ENCODE measurements around the gene PRDM7. TPM values are rescaled to one million over a fixed set of nuclear protein-coding genes. Genes with fewer than 3 reads are reported as not detected.
A peak's percentile ranks its signal among the peaks of the same experiment; 100 is the strongest.

Gene PRDM7
- total and polyA plus RNA-seq, 2 donors from 2014 or later, result not detected

DNA sequence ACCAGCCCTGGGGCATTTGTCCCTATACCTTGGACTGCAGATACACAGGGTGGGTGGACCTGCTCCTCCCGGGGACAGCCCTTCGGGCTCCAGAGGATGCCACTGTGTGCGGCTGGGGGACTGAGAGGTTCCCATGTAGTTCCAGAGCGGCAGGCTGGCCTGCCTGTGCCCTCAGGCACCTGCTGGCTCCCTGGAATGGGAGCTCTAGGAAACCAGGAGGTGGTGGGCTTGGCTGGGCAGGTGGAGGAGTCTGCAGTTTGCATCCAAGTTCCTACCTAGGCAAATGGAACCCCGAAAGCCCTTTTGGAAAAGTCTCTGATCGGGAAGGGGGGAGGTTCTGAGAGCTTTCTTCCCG, 58.9 kb downstream of the PRDM7 start:
- peak in 2 of 5 donors; percentile 21 to 46 for DNase-seq
- no peak overlapping the region for H3K27ac ChIP-seq (ENCODE audit: low read depth in 2 of 2, low read length in 2 of 2)
- H3K9ac ChIP-seq (ENCODE audit: low read length in 3 of 3), result peak overlapping the region in 1 of 3 donors; percentile 26
- H3K4me3 ChIP-seq (ENCODE audit: low read length in 3 of 3), result peak overlapping the region in 1 of 3 donors; percentile 52
- H3K9me3 ChIP-seq (ENCODE audit: control insufficient read depth in 2 of 3, insufficient read depth in 1 of 3, low read length in 3 of 3), result no peaks in the 10 kb centered on the region
- peaks cover 0 to 22% (median 2%) of the 10 kb centered on the region in 3 donors for H3K4me1 ChIP-seq (ENCODE audit: control insufficient read depth in 2 of 3, insufficient read depth in 2 of 3, low read depth in 1 of 3, low read length in 3 of 3)
- no peak for FAIRE-seq
- no peaks in the 10 kb centered on the region for H3K36me3 ChIP-seq (ENCODE audit: control insufficient read depth in 2 of 3, insufficient read depth in 3 of 3, low read length in 3 of 3)
- intact Hi-C loops (cut with DNase I), result no loop called here
- TF ChIP-seq, protein P1, sequence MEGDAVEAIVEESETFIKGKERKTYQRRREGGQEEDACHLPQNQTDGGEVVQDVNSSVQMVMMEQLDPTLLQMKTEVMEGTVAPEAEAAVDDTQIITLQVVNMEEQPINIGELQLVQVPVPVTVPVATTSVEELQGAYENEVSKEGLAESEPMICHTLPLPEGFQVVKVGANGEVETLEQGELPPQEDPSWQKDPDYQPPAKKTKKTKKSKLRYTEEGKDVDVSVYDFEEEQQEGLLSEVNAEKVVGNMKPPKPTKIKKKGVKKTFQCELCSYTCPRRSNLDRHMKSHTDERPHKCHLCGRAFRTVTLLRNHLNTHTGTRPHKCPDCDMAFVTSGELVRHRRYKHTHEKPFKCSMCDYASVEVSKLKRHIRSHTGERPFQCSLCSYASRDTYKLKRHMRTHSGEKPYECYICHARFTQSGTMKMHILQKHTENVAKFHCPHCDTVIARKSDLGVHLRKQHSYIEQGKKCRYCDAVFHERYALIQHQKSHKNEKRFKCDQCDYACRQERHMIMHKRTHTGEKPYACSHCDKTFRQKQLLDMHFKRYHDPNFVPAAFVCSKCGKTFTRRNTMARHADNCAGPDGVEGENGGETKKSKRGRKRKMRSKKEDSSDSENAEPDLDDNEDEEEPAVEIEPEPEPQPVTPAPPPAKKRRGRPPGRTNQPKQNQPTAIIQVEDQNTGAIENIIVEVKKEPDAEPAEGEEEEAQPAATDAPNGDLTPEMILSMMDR (IDR thresholded peaks at IDR 0.05; ENCODE audit: borderline replicate concordance, extremely low read depth, insufficient read depth), result no peak
- no peaks in the 10 kb centered on the region for H3K27me3 ChIP-seq (ENCODE audit: control insufficient read depth, insufficient read depth, low read length)

DNA sequence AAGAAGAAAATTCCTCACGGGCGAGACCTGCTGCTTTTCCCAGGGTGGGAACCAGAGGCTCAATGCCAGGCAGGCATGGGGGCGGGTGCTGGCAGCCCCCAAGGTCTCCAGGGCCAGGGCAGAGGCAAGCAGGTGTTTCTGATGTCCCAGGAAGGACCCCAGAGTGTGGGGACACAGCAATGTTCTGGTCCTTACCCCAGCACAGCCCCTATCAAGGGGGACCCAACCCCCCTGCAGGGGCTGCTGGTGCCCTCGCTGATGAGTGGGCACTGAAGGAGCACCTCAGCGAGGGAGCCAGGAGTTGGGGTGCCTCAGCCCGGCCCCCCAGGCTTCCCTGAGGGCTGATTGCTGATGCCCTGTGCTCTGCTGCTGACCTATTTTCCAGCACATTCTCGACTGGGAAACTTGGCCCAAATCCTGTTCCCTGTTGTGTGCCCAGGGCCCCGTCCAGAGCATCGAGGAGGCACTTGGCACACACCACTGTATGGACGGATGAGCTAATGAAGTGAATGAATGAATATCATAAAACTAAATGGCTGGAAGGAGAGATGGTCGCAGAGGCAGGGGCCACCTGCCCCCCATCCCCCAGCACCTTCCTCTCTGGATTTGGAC, 60.7 kb downstream of the PRDM7 start:
- Histone ChIP-seq H3K4me3 (ENCODE audit: low read length in 3 of 3) (no peak overlapping the region), H3K36me3 (ENCODE audit: control insufficient read depth in 2 of 3, insufficient read depth in 3 of 3, low read length in 3 of 3) (no peaks in the 10 kb centered on the region), H3K4me1 (ENCODE audit: control insufficient read depth in 2 of 3, insufficient read depth in 2 of 3, low read depth in 1 of 3, low read length in 3 of 3) (peaks cover 0 to 14% (median 2%) of the 10 kb centered on the region in 3 donors), H3K27me3 (ENCODE audit: control insufficient read depth, insufficient read depth, low read length) (no peaks in the 10 kb centered on the region), H3K9me3 (ENCODE audit: control insufficient read depth in 2 of 3, insufficient read depth in 1 of 3, low read length in 3 of 3) (no peaks in the 10 kb centered on the region), H3K27ac (ENCODE audit: low read depth in 2 of 2, low read length in 2 of 2) (no peak overlapping the region), H3K9ac (ENCODE audit: low read length in 3 of 3) (no peak overlapping the region)
- intact Hi-C loops (cut with DNase I), result no loop called here
- TF ChIP-seq, protein P1 (IDR thresholded peaks at IDR 0.05; ENCODE audit: borderline replicate concordance, extremely low read depth, insufficient read depth), result no peak
- FAIRE-seq, result no peak
- no peak for DNase-seq

DNA sequence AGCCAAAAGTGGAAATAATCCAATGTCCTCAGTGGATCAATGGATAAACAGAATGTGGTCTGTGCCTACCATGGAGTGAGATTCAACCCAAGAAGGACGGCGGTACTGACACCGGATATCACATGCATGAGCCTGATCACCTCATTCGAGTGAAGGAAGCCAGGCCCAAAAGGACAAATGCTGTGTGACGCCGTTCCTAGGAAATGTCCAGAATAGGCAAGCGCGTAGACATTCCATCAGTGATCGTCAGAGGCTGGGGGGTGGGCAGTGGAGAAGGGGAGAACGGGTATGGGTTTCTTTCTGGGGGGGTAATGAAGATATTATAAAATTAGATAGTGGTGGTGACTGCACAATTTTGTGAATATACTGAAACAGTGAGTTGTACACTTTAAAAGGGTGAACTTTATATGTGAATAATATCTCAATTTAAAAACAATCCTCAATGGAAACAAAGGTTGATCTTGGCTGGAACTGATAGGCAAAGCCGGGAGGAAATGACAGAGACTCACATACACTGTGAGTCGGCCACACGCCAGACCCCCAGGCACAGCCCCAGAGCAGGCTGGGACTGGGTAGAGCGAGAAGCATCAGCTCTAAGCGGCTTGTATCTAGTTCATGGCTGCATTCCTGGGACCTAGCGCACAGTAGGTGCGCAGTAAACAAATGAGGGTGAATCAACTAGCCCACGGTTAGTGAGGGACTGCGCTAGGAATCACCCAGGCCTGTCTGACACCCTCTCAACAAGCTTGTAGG, 61.4 kb downstream of the PRDM7 start:
- H3K4me3 ChIP-seq (ENCODE audit: low read length in 3 of 3), result no peak overlapping the region
- no peaks in the 10 kb centered on the region for H3K27me3 ChIP-seq (ENCODE audit: control insufficient read depth, insufficient read depth, low read length)
- no peak for DNase-seq
- no peak overlapping the region for H3K9ac ChIP-seq (ENCODE audit: low read length in 3 of 3)
- H3K9me3 ChIP-seq (ENCODE audit: control insufficient read depth in 2 of 3, insufficient read depth in 1 of 3, low read length in 3 of 3), result no peaks in the 10 kb centered on the region
- H3K4me1 ChIP-seq (ENCODE audit: control insufficient read depth in 2 of 3, insufficient read depth in 2 of 3, low read depth in 1 of 3, low read length in 3 of 3), result peaks cover 0 to 8% (median 2%) of the 10 kb centered on the region in 3 donors
- H3K36me3 ChIP-seq (ENCODE audit: control insufficient read depth in 2 of 3, insufficient read depth in 3 of 3, low read length in 3 of 3), result no peaks in the 10 kb centered on the region
- no peak for FAIRE-seq
- intact Hi-C loops (cut with DNase I), result no loop called here
- no peak overlapping the region for H3K27ac ChIP-seq (ENCODE audit: low read depth in 2 of 2, low read length in 2 of 2)
- TF ChIP-seq, protein P1 (IDR thresholded peaks at IDR 0.05; ENCODE audit: borderline replicate concordance, extremely low read depth, insufficient read depth), result no peak
